ENCODE results near the gene CYSLTR2.
"Not testable (repeated sequence)": the region's sequence is repeated elsewhere in the genome, so short reads cannot be mapped to it uniquely, and the experiment has no call there.

Gene CYSLTR2

DNA sequence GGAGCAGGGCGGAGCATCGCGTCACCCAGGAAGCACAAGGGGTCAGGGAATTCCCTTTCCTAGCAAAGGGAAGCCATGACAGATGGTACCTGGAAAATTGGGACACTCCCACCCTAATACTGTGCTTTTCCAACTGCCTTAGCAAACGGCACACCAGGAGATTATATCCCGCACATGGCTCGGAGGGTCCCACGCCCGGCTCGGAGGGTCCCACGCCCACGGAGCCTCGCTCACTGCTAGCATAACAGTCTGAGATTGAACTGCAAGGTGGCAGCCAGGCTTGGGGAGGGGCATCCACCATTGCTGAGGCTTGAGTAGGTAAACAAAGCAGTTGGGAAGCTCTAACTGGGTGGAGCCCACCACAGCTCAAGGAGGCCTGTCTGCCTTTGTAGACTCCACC is 42.9 kb downstream of the CYSLTR2 start:
- DNase-seq, result not testable (repeated sequence)

DNA sequence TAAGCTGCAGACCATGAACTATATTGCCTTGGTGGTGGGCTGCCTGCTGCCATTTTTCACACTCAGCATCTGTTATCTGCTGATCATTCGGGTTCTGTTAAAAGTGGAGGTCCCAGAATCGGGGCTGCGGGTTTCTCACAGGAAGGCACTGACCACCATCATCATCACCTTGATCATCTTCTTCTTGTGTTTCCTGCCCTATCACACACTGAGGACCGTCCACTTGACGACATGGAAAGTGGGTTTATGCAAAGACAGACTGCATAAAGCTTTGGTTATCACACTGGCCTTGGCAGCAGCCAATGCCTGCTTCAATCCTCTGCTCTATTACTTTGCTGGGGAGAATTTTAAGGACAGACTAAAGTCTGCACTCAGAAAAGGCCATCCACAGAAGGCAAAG is 53.7 kb downstream of the CYSLTR2 start:
- no peak for DNase-seq

DNA sequence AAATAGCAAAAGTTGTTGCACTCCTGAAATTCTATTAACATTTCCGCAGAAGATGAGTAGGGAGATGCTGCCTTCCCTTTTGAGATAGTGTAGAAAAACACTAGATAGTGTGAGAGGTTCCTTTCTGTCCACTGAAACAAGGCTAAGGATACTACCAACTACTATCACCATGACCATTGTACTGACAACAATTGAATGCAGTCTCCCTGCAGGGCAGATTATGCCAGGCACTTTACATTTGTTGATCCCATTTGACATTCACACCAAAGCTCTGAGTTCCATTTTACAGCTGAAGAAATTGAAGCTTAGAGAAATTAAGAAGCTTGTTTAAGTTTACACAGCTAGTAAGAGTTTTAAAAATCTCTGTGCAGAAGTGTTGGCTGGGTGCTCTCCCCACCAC is 55.0 kb downstream of the CYSLTR2 start:
- DNase-seq, result no peak

DNA sequence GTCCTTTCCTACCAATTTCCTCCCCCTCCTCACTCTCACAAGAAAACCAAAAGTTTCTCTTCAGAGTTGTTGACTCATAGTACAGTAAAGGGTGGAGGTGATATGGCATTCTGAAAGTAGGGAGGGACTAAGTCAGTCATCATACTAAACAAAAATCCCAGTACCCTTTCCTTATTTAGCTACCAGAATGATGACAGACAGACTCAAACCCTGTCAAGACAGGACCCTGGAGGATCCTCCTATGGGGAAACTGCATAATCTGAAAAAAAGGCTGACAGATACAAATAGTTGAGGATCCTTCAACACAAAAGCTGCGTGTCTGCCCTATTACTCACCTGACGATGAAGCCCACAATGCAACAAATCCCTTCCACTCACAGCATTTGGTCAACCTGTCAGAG is 55.5 kb downstream of the CYSLTR2 start:
- no peak for DNase-seq

DNA sequence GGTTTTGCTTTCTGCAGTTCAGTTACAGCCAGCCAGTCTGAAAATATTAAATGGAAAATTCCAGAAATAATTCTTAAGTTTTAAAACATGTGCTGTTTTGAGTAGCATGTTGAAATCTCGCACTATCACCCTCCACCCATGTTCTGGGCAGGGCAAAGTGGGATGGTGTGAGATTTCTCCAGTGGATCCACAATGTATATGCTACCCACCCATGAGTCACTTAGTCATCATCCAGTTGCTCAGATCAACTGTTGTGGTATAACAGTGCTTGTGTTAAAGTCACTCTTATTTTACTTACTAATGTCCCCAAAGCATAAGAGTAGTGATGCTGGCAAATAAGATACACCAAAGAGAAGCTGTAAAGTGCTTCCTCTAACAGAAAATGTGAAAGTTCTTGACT is 56.4 kb downstream of the CYSLTR2 start:
- DNase-seq, result no peak

DNA sequence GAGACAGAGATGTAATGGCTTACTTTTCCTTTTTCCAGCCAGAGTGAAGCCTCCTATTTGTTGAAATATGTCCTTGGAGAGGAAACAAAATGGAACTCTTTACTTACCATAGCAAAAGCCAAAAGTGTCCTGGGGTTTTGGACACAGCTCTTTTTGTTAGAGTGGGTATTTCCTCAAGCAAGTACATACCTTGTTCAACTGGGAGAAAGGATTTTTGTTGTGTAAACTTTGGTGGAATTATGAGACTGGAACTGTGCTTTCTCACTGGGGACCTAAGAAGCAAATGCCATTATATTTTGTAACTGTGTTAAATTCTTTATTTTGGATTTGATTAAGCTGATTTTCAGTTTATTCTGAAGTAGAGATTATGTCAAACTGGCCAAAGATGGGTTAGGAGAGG is 58.4 kb downstream of the CYSLTR2 start:
- no peak for DNase-seq

DNA sequence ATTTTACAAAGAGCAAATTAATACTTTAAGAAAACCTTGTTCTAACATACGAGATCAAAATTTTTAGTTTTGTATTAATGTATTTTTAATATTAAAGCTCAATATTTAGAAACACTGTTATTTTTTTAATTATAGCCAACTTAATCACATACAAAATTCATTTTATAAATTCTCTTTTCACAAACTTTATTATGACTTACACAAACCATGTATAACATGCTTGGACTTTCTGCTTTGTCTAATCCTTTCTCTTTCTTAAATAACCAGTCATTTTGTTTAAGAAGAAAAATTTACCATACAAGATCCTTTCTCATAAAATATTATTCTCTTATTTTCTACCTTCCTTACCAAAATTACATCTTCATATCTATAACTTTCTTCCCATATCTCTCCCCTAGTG is 62.2 kb downstream of the CYSLTR2 start:
- DNase-seq, result no peak

DNA sequence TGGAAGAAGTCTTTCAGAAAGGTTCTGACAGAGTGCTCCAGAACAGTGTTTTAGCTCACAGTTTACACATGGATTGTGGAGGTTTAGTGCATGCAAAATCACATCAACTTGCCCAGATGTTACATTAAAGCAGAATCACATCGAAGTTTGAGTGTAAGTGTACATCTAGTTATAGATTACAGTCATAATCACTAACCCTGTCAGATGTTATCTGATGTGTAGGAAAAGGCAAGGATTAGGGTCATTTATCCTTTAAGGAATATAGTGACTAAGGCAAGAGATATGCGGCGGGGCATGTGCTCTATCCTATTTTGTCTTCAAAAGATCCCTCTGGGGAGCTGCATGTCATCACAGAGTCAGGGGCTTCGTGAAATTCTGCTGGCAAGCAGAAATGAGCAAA is 66.9 kb downstream of the CYSLTR2 start:
- DNase-seq, result no peak

DNA sequence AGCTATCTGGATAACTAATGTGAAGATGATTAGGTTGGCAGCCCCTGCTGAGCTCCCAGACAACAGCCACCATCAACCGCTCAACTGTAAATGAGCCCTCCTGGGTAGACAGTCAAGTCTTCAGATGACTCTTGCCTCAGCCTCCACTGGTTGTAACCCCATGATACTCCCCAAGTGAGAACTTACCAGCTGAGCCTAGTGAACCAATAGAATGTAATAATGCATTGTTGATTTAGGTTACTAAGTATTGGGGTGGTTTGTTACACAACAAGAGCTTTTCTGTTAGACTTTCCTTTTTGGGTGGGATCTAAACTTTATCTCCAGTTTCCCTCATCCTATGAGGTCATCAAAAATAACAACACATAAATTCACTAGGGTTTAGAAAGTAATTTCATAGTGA is 69.4 kb downstream of the CYSLTR2 start:
- no peak for DNase-seq

DNA sequence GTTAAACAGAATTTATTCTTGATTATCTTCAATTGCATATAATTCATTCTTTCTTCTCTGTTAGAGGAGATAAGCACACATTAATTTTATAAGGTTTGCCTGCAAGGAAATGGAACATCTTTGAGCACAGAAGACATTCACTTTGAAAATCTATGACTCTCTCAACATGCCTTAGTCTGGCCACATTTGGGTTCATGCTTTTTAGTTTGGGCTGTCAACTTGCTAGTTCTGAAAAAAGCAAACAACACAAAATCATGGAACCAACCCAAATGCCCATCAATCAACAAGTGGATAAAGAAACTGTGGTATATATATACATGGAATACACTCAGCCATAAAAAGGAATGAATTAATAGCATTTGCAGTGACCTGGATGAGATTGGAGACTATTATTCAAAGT is 71.5 kb downstream of the CYSLTR2 start:
- no peak for DNase-seq

DNA sequence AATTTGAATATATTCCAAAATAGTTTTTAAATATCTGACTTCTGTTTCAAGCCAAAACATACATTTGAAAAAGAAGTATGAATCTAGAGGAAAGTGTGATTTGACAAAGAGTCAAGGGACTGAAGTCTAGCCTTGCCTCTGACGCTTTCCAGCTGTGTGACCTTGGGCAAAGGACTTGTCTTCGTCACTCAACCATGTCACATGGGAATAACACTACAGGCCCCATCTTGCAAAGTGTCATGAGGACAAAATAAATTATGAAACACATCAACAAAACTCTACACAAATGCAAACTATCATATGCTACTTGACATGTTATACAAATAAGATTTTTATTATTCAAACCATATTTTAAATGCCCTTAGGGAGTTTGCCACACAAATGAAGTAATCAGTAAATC is 73.0 kb downstream of the CYSLTR2 start:
- no peak for DNase-seq

DNA sequence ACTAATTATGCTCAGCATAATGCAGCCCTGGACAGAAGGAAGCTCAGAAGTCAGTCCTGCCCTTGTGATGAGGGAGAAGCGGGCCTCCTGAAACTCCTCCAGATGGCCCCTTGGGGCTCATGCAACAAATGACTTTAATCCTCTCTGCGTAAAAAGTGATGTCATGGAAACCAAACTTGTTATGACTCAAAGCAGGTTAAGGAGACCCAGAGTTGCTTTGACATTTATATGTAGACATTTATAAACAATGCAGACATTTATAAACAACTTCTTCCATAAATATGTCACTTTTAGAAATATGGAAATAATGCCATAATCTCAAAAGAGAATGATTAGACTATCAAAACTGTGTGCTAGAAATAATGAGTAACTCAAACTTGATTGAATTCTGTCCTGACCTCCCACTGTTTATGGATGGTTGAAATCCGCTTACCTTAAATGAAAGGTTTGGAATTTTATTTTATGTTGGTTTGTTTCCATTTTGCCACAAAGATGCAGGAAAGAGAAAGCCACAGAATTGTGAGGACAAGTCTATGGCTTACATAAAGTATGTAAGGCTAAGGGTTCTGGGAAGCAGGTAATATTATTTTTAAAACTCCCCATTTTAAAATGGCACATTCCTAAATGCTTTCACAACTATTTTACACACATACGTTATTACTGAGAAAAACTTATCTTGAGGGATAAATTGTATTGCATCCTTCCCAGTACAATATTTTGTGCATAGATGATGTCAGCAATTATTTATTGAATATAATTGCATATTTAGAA is 73.7 kb downstream of the CYSLTR2 start:
- DNase-seq, result no peak

DNA sequence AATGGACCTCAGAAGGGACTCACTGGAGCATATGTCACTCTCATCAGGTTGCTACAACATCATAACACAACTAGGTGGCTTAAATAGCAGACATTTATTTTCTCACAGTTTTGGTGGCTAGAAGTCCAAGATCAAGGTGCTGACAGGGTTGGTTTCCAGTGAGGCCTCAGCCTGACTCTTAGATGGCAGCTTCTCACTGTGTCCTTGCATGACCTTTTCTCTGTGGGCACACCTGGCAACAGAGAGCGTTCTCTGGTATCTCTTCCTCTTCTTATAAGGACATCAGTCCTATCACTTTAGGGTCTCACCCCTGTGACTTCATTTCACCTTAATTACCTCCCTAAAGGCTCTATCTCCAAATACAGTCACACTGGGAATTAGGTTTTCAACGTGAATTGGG is 74.5 kb downstream of the CYSLTR2 start:
- no peak for DNase-seq

DNA sequence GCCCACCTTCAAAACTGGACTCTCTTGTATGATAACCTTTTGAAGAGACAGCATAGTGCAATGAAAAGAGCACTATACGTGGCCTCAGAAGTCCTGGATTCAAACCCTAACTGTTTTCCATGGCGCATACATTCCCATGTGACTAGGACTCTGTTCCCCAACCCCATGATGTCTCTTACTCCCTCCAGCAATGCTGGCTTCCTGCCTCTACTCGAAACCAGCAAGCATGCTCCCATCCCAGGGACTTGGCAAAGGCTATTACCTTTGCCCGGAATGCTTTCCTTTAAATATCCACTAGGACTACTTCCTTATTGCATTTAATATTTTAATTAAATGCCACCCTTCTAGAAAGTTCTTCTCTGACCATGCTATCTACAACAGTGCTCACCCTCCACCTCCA is 75.1 kb downstream of the CYSLTR2 start:
- no peak for DNase-seq

DNA sequence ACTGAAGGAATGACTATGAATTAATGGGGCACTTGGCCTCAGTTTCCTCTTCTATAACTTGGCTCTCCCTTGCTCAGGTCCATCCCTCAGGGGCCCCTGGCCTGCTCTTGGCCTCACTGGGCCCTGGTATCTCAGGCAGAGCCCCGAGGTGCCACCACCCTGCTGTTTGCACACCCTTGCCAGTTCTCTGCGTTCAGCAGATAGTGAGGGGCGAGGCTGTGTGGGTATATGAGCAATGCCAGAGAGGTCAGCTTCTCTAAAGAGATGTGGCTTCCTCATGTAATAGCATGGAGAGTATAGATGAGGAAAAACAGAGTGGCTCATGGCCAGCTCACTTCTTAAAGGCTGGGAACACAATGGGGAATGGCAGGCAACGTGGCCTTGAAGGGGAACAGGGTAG is 76.1 kb downstream of the CYSLTR2 start:
- no peak for DNase-seq

DNA sequence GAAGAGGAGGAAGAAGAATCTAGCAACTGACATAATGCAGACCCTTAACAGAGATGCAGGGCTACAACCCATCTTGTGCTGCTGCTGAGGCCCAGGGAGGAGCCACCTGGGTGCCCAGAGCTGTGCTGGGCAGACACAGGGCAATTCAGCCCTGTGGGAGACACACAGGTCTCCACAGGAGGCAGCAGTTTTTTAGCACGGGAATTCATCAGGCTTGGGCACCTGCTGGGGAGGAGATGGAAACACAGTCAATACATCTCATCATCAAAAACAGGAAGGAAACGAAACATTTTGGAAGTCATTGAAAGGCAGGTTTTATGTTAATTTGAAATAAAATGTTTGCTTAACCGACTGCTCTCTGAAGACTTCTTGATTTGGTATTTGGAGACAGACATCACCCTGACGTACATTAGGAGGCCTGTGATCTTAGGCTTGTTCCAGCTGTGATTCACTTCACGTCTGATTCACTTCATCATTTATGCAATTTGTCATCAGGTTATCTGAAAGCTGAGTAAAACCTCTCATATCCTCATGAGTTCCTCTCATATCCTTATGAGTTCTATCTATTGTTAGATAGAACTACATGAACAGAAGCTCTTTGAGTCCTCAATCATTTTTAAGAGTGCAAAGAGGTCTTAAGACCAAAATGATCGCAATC is 77.4 kb downstream of the CYSLTR2 start:
- no peak for DNase-seq

DNA sequence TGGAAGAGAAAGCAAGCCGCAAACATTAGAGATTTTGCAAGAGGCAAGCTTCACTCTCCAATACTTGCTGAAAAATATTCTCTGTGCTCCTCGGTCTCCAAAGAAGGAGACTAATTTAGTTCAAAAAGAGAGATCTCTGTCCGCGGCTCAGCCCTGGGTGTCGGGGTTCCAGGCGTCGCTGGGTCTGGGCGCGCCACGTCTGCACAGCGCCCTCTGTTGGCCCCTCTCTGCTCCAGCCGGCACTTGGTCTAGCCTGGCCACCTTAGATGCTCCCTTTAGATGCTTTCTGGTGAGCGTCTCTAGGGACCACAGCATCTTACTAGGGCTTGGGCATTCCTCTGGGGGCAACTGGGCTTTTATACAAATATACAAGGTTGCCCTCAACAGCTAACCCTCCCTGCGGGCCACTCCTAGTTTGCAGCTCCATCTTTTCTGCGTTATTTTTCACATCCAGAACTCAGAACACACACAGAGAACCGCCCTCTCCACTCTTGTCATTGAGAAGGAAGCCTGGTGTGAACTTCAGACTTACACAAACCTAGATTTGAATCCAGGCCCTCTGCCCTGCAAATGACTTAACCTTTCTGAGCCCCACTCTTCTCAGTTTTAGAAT is 78.3 kb downstream of the CYSLTR2 start:
- DNase-seq, result no peak

DNA sequence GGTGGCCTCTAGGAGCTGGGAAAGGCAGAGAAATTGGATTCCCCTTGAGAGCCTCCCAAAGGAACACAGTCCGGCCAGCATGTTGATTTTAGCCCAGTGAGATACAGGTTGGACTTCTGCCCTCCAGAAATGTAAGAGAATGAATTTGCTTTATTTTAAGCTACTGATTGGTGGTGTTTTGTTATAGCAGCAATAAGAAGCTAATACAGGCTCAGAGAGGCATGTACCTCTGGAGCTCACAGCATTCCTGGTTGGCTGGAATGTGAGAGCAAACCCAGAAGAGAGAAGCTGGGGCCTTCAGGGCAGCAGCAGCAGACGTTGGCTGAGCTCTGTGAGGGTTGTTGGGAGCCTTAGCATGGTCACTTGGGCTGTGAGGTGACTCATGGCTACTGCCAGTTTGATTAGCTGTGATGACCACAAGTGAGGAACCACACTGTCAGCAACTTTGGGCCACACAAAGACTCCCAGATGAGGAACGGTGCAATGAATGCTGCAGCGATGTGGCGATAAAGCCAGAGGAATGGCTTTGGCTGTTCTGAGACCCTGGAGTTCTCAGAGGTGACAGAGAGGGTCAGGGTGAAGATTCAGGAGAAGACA is 80.1 kb downstream of the CYSLTR2 start:
- DNase-seq, result no peak

DNA sequence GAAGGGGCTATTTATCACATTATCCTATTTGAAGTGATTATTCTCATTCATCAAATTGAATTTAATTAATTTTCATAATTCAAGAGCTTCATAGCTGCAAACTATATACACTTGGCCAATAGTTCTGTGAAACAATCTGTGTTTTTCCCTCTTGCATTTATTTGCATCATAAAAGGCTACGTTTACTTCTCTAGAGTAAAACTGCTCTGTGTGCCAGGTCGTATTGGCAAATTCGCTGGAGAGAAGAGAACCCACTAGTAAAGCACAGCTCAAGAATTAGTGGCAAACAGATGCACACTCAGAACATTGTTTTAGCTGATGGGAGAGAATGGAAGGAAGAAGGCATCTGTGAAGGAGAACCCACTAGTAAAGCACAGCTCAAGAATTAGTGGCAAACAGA is 81.8 kb downstream of the CYSLTR2 start:
- no peak for DNase-seq

DNA sequence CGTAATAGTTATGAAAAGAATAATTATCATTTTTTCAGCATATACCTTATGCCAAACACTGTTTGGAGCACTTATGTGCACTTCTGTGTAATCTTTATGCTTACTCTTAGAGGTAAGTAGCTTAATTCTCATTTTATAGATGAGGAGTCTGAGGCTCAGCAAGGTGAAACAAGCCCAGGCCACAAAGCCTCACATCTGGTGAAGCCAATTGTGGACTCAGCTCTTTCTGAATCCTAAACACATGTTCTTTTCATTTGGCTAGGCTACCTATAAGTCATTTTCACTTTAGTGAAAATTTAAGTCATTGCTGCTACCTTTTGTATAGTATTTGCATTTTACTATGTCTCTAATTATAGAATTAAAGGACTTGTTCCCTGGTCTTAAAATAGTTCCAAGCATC is 84.0 kb downstream of the CYSLTR2 start:
- no peak for DNase-seq

DNA sequence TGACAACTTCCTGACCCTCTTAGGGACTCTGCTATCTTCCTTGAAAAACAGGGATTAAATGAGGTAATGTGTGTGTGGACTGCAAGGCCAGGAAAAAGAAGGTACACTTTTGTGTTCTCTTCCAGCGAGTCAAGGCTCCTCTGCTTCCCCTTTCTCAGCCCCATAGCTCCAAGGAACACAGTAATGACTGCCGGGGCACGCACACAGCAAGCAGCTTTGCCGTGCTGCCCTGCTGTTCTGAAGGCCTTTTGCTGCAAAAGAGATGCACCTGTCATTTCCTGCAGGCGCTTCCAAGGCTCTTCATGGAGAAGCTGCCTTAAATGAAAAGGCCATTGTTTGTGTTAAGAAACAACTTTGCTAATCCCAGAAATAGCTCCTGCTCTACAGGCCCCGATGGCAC is 84.6 kb downstream of the CYSLTR2 start:
- DNase-seq, result no peak

DNA sequence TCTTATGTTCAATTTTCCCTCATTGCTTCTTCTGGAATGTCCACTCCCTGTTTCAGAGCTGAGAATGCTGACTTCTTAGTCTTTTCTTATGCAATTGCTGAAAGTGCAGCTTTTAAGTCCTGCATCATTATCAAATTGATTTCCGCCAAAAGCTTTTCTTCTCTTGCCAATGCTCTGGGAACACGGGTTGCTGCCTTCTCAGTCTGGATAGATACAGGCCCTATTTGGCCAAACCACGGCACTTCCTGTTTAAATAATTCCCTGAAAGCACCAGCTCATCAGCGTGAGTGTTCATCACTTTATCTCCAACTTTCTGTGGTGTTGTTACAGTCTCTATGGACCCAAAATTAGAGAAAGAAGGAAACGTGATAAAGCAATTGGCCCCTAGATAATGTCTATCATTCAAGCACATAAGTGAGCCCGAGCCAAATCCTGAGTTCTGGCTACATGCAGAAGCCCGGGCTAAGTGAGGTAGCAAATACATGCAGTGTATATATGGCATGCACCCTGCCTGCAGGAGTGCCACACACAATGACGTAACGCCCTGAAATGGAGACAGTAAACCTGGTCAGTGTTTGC is 85.7 kb downstream of the CYSLTR2 start:
- no peak for DNase-seq

DNA sequence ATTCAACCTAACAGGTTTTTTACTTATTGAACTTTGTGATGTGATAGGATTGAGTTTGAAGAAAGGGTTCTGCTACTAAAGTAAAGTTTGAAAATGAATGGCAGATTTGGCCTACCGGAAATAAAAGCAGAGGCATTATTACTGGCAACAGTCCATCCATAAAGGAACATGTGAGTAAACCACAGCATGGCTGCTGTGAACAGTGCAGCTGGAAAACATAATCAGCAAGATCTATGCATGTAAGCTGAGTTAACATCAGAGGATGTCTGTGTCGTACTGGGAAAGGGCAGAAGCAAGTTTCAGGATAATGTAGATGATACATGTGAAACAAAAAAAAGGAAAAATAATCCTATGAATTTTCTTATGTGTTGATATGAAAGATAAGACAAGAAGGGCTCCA is 87.6 kb downstream of the CYSLTR2 start:
- no peak for DNase-seq

DNA sequence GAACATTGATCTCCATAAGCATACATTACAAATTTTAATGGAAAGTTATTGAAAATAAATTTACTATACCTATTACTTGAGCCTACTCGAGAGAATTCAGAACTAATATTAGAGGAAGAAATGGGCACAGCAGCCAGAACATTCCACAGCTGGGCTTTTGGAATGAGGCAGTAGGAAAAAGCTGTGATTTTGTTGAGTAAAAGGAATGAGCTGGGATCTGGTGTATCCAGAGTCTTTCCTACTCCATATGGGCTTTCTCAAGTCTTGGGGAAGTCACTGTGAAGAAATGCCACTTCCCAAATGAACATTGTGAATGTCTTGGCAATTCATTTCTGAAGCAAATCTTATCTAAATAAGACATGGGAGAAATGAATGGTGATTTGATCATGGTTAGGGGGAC is 93.1 kb downstream of the CYSLTR2 start:
- DNase-seq, result no peak
